HEK293 (cell line): ENCODE measurements around the gene STRA6.

Experiments
- CTCF ChIP-seq: fragments of 450-650 bp; formaldehyde crosslinking; IDR thresholded peaks from 2 replicates; pipeline ENCODE4 v1.5.1; 2016; ENCODE audit warnings: missing biosample characterization, missing genetic modification characterization
- ZBTB1 ChIP-seq: fragments of 450-650 bp; formaldehyde crosslinking; IDR thresholded peaks from 2 replicates; pipeline ENCODE4 v1.5.1; 2016; ENCODE audit warnings: missing biosample characterization, missing genetic modification characterization
- ZNF362 ChIP-seq: fragments of 450-650 bp; formaldehyde crosslinking; IDR thresholded peaks from 2 replicates; pipeline ENCODE4 v1.5.1; 2016; ENCODE audit warnings: missing biosample characterization, missing genetic modification characterization
- ZNF514 ChIP-seq: fragments of 450-650 bp; formaldehyde crosslinking; IDR thresholded peaks from 2 replicates; pipeline ENCODE4 v1.5.1; 2016; ENCODE audit warnings: missing biosample characterization, missing genetic modification characterization
- ZNF544 ChIP-seq: fragments of 450-650 bp; formaldehyde crosslinking; IDR thresholded peaks from 2 replicates; pipeline ENCODE4 v1.5.0; 2017; ENCODE audit warnings: missing biosample characterization, missing genetic modification characterization
- ZNF580 ChIP-seq: fragments of 450-650 bp; formaldehyde crosslinking; IDR thresholded peaks from 2 replicates; pipeline ENCODE4 v1.5.1; 2016; ENCODE audit warnings: missing biosample characterization, missing genetic modification characterization
- ZNF785 ChIP-seq: fragments of 450-650 bp; formaldehyde crosslinking; IDR thresholded peaks from 2 replicates; pipeline ENCODE4 v1.5.1; 2016; ENCODE audit warnings: missing biosample characterization, missing genetic modification characterization

- no peak for TF ChIP-seq CTCF
- no peak for TF ChIP-seq ZNF544 (tag by site-specific recombination)
- TF ChIP-seq ZNF785 (tag by site-specific recombination): no peak
- TF ChIP-seq ZNF514: no peak
- TF ChIP-seq ZBTB1 (tag by site-specific recombination): no peak
- no peak for TF ChIP-seq ZNF362 (tag by site-specific recombination)
- TF ChIP-seq ZNF580 (tag by site-specific recombination): no peak
Observed at GRCh38 chr15:74222240-74223119, 19.9 kb upstream of the STRA6 start.
